NT2/D1 (cell line): ENCODE results near the gene ADCY3.

ENCODE experiments used
- YY1 ChIP-seq: IDR thresholded peaks from 2 replicates; pipeline ENCODE4 v1.6.1; 2011; ENCODE audit not compliant: insufficient read length, insufficient read depth
- ZNF274 ChIP-seq: IDR thresholded peaks from 2 replicates; pipeline ENCODE4 v1.6.1; 2011; ENCODE audit warnings: mild to moderate bottlenecking, low read depth, low read length

DNA sequence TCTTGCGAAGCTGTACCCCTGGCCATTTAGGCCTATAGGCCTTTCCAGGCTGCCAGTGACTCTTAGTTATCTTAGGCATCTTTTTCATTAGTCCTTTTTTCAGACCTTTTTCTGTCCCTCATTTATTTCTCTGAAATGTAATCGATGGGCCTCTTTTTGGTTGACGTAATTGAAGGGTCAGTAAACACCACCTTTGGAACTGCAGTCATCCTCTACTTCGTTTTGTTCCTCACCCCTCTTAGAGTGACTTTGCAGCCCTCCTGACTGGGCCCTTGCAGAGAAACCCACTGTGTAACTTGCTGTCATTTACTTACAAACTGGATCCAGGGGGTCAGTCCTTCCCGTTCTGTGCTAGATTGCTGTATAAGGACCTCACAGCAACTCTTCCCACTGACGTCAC lies 103.6 kb downstream of the ADCY3 start:
- TF ChIP-seq YY1 = no peak
- no peak for TF ChIP-seq ZNF274
